Calu3 (cell line): ENCODE measurements around the gene HS3ST5. TPM values are rescaled to one million over a fixed set of nuclear protein-coding genes. Genes with fewer than 3 reads are reported as not detected.

Source experiments
- BruUV-seq: library from RNA; stranded (reverse); fragments of 400-500 nt; replicated peaks from 2 replicates; lab custom pipeline; 2021; lab: Mats Ljungman, UMichigan
- CTCF ChIA-PET: fragments of 300-600 bp; sonication (Branson Sonifier 250); formaldehyde crosslinking; loops from one replicate; lab custom pipeline; 2022; ENCODE audit warnings: antibody characterized with exemption; lab: Charles Lee
- DNase-seq: peaks from one replicate; pipeline ENCODE4 v3.0.0; 2022
- H3K27ac Mint-ChIP-seq: one replicate; pipeline ENCODE4 v1.8.0; 2022; ENCODE audit warnings: mixed read lengths; ENCODE audit not compliant: unreplicated experiment
- H3K27me3 Mint-ChIP-seq: one replicate; pipeline ENCODE4 v1.8.0; 2022; ENCODE audit warnings: mixed read lengths; ENCODE audit not compliant: unreplicated experiment
- H3K36me3 Mint-ChIP-seq: one replicate; pipeline ENCODE4 v1.8.0; 2022; ENCODE audit warnings: mild to moderate bottlenecking, moderate library complexity, mixed read lengths; ENCODE audit not compliant: insufficient read depth, unreplicated experiment
- H3K4me1 Mint-ChIP-seq: one replicate; pipeline ENCODE4 v1.8.0; 2022; ENCODE audit warnings: mild to moderate bottlenecking, low read depth, mixed read lengths; ENCODE audit not compliant: unreplicated experiment
- H3K4me3 Mint-ChIP-seq: one replicate; pipeline ENCODE4 v1.8.0; 2022; ENCODE audit warnings: mild to moderate bottlenecking, low read depth, moderate library complexity, mixed read lengths; ENCODE audit not compliant: unreplicated experiment
- H3K9me3 Mint-ChIP-seq: one replicate; pipeline ENCODE4 v1.8.0; 2022; ENCODE audit warnings: low read depth, mixed read lengths; ENCODE audit not compliant: unreplicated experiment
- intact Hi-C: fragments of 100-400 bp; cut with micrococcal nuclease; formaldehyde crosslinking; loops from one replicate; pipeline ENCODE4 v1.10.0; 2022; ENCODE audit not compliant: unreplicated experiment
- total RNA-seq: library from RNA; stranded (reverse); gene quantifications from 2 replicates; pipeline ENCODE4 v1.2.3, GENCODE V29; 2022
- TF ChIP-seq, protein P1 (sequence below): fragments of 200-600 bp; IDR thresholded peaks from one replicate; pipeline ENCODE4 v1.8.0; 2022; ENCODE audit warnings: antibody characterized with exemption; ENCODE audit not compliant: unreplicated experiment

HS3ST5 gene
- total RNA-seq, 1 experiment from 2014 or later = 0.40 TPM

DNA sequence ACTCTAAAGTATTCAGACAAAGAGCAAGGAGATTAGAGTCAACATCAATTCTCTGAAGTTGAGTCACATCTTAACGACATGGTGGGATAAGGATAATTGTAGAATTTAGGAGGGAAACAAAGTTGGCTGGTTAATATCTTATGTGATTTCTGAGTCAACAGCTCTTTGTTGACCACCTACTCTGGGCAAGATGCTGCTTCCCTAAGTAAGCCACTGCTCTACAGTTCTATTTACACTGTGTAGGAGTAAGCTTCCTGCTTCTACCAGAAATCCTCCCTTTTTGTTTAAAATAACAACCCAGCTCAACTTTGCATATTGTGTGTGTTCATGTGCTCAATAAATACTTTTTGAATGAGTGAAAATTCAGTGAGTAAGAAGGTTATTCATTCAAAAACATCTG lies 3.1 kb downstream of the HS3ST5 start:
- peaks cover 35% of the 10 kb centered on the region for H3K4me1 Mint-ChIP-seq
- no TSS peak for BruUV-seq

DNA sequence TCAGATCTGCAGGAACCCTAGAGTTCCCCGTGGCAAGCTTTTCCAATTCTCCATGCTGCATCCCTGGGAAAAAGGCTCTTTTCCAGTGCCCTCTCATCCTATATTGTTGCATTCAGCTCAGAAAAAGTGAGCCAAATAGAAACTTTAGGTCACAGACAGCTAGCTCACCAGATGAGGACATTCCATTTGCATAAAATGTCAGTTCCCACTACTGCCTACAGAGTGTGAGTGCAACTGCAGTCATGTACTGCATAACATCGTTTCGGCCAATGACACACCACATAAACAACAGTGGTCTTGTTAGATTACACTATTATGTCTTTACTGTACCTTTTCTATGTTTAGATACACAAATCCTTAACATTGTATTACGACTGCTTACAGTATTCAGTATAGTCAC lies 8.6 kb downstream of the HS3ST5 start:
- Mint-ChIP-seq H3K27me3 (no peaks in the 10 kb centered on the region), H3K4me3 (no peak overlapping the region), H3K27ac (no peak overlapping the region), H3K4me1 (peaks cover 2% of the 10 kb centered on the region), H3K9me3 (no peaks in the 10 kb centered on the region), H3K36me3 (no peaks in the 10 kb centered on the region)
- TF ChIP-seq, protein P1, sequence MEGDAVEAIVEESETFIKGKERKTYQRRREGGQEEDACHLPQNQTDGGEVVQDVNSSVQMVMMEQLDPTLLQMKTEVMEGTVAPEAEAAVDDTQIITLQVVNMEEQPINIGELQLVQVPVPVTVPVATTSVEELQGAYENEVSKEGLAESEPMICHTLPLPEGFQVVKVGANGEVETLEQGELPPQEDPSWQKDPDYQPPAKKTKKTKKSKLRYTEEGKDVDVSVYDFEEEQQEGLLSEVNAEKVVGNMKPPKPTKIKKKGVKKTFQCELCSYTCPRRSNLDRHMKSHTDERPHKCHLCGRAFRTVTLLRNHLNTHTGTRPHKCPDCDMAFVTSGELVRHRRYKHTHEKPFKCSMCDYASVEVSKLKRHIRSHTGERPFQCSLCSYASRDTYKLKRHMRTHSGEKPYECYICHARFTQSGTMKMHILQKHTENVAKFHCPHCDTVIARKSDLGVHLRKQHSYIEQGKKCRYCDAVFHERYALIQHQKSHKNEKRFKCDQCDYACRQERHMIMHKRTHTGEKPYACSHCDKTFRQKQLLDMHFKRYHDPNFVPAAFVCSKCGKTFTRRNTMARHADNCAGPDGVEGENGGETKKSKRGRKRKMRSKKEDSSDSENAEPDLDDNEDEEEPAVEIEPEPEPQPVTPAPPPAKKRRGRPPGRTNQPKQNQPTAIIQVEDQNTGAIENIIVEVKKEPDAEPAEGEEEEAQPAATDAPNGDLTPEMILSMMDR = no peak
- CTCF ChIA-PET = no interaction called here
- intact Hi-C loops = no loop called here
- no peak for DNase-seq
- no TSS peak for BruUV-seq

More for the DNA sequence above, 3.1 kb downstream of the HS3ST5 start:
- no peak for DNase-seq
- Mint-ChIP-seq H3K27me3 (no peaks in the 10 kb centered on the region), H3K27ac (no peak overlapping the region), H3K4me3 (no peak overlapping the region), H3K36me3 (peaks cover 31% of the 10 kb centered on the region), H3K9me3 (no peaks in the 10 kb centered on the region)
- TF ChIP-seq, protein P1 = no peak
- CTCF ChIA-PET = no interaction called here
- intact Hi-C loops = loop anchor here (5.0 to 10.0 kb wide), 3 partner anchors 175 to 408 kb away; no protein-coding TSS in a partner anchor

DNA sequence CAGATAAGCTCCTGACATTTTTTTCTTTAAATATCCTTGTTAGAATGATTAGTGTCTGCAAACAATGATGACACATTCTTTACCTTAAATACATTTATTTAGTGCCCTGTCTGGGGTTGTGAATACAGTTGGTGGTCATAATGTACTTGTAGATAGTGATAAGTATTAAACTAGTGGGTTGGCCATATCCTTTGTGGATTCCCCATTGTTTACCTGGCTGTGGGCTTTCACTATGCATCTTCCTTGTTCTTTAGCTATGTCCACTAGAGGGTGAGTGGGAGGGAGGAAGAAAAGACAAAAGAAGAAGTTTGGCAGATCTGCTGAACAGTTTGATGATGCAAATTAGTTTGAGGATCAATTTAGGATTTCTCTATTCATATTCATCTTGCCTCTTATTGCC lies 15.7 kb downstream of the HS3ST5 start:
- CTCF ChIA-PET = no interaction called here
- DNase-seq = no peak
- intact Hi-C loops = no loop called here
- Mint-ChIP-seq H3K4me1 (no peaks in the 10 kb centered on the region), H3K27me3 (no peaks in the 10 kb centered on the region), H3K4me3 (no peak overlapping the region), H3K9me3 (no peaks in the 10 kb centered on the region), H3K27ac (no peak overlapping the region), H3K36me3 (no peaks in the 10 kb centered on the region)
- BruUV-seq = no TSS peak
- TF ChIP-seq, protein P1 = no peak

DNA sequence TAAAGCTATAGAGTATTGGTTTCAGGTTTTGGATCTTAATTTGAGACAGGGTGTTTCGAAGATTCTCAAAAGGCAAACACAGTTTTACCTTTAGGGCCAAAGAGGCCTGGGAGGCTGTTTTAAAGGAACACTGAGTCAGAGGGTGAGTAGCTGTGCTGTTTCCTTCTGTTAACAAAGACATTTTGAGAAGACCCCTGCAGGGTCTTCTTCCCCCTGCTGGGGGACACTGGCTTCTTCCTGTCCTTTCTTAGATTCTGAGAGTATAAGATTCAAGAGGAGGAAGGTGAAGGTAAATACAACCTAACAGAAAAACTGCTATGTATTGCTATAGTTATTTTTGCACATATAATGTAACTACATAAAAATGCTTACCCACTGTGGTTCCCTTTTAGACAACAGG lies 19.0 kb downstream of the HS3ST5 start:
- TF ChIP-seq, protein P1 = no peak
- Mint-ChIP-seq H3K27ac (no peak overlapping the region), H3K27me3 (no peaks in the 10 kb centered on the region), H3K36me3 (no peaks in the 10 kb centered on the region), H3K4me1 (no peaks in the 10 kb centered on the region), H3K9me3 (no peaks in the 10 kb centered on the region), H3K4me3 (no peak overlapping the region)
- BruUV-seq = no TSS peak
- CTCF ChIA-PET = interaction anchor here (0.6 kb wide), 1 partner anchor 1661 kb away, joined by 3 read pairs; no protein-coding TSS in a partner anchor
- DNase-seq = no peak
- intact Hi-C loops = no loop called here
